OCI-LY1 (cell line): ENCODE measurements around the gene CTIF.

Experiments
- EZH2 ChIP-seq: fragments of 200-600 bp; sonication (generic), shearing (Covaris generic); IDR thresholded peaks from 2 replicates; pipeline ENCODE4 v1.8.0; 2017; ENCODE audit warnings: borderline replicate concordance, mixed run types, mild to moderate bottlenecking, antibody characterized with exemption, low read length, moderate library complexity, mixed read lengths
- TF ChIP-seq, protein P1 (sequence below): fragments of 200-600 bp; sonication (generic), shearing (Covaris generic); IDR thresholded peaks from 2 replicates; pipeline ENCODE4 v1.5.1; 2017; ENCODE audit warnings: mild to moderate bottlenecking, antibody characterized with exemption, low read length, moderate library complexity, mixed read lengths

- no peak for TF ChIP-seq EZH2
- TF ChIP-seq, protein P1, sequence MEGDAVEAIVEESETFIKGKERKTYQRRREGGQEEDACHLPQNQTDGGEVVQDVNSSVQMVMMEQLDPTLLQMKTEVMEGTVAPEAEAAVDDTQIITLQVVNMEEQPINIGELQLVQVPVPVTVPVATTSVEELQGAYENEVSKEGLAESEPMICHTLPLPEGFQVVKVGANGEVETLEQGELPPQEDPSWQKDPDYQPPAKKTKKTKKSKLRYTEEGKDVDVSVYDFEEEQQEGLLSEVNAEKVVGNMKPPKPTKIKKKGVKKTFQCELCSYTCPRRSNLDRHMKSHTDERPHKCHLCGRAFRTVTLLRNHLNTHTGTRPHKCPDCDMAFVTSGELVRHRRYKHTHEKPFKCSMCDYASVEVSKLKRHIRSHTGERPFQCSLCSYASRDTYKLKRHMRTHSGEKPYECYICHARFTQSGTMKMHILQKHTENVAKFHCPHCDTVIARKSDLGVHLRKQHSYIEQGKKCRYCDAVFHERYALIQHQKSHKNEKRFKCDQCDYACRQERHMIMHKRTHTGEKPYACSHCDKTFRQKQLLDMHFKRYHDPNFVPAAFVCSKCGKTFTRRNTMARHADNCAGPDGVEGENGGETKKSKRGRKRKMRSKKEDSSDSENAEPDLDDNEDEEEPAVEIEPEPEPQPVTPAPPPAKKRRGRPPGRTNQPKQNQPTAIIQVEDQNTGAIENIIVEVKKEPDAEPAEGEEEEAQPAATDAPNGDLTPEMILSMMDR, result no peak
Measured at GRCh38 chr18:48779462-48779861, 240.6 kb downstream of the CTIF start.
